WTC11 (cell line): ENCODE results near the gene PRR7. TPM values are rescaled to one million over a fixed set of nuclear protein-coding genes. Genes with fewer than 3 reads are reported as not detected.

Source experiments
- ATAC-seq: fragments of 200-7000 bp; cut with Tn5 transposase; 2 replicates; pipeline ENCODE4 v1.10.0; 2021; ENCODE audit warnings: mild to moderate bottlenecking, moderate library complexity
- CTCF ChIA-PET: fragments of 300-600 bp; sonication (Branson Sonifier 250); formaldehyde crosslinking; loops from one replicate; lab custom pipeline; 2021; ENCODE audit warnings: antibody characterized with exemption; lab: Charles Lee
- POLR2A ChIA-PET: fragments of 350-600 bp; sonication (Branson Sonifier 250); formaldehyde crosslinking; loops from one replicate; lab custom pipeline; 2021; ENCODE audit warnings: antibody characterized with exemption; lab: Charles Lee
- DNase-seq: peaks from one replicate; pipeline ENCODE4 v3.0.0; 2021; ENCODE audit warnings: low spot score
- H3K27ac Mint-ChIP-seq: 2 replicates; pipeline ENCODE4 v1.8.0; 2021; ENCODE audit warnings: mixed read lengths
- H3K27me3 Mint-ChIP-seq: 2 replicates; pipeline ENCODE4 v1.8.0; 2021; ENCODE audit warnings: low read depth, mild to moderate bottlenecking, moderate library complexity, mixed read lengths
- H3K36me3 Mint-ChIP-seq: 2 replicates; pipeline ENCODE4 v1.8.0; 2021; ENCODE audit warnings: mixed read lengths
- H3K4me1 Mint-ChIP-seq: 2 replicates; pipeline ENCODE4 v1.8.0; 2022; ENCODE audit warnings: mixed read lengths
- H3K4me3 Mint-ChIP-seq: 2 replicates; pipeline ENCODE4 v1.8.0; 2021; ENCODE audit warnings: mild to moderate bottlenecking, moderate library complexity, mixed read lengths
- H3K9me3 Mint-ChIP-seq: 2 replicates; pipeline ENCODE4 v1.8.0; 2021; ENCODE audit warnings: mixed read lengths
- AFF4 ChIP-seq: sonication (generic); formaldehyde crosslinking; IDR thresholded peaks from 2 replicates; pipeline ENCODE4 v1.8.1; 2023; ENCODE audit warnings: mild to moderate bottlenecking, missing genetic modification reagents, borderline replicate concordance
- ESRRA ChIP-seq: sonication (generic); formaldehyde crosslinking; IDR thresholded peaks from 2 replicates; pipeline ENCODE4 v1.8.1; 2022; ENCODE audit warnings: mild to moderate bottlenecking, missing genetic modification reagents, borderline replicate concordance
- GABPB1 ChIP-seq: sonication (generic); formaldehyde crosslinking; IDR thresholded peaks from 2 replicates; pipeline ENCODE4 v1.8.1; 2023; ENCODE audit warnings: mild to moderate bottlenecking, missing genetic modification reagents
- NFATC4 ChIP-seq: fragments of 250-450 bp; sonication (Bioruptor Pico); IDR thresholded peaks from 2 replicates; pipeline ENCODE4 v1.9.0; 2021; ENCODE audit warnings: mild to moderate bottlenecking
- RORB ChIP-seq: fragments of 250-450 bp; sonication (Bioruptor Pico); IDR thresholded peaks from 2 replicates; pipeline ENCODE4 v1.9.0; 2021; ENCODE audit warnings: mild to moderate bottlenecking
- SOX15 ChIP-seq: fragments of 250-450 bp; sonication (Bioruptor Pico); IDR thresholded peaks from 2 replicates; pipeline ENCODE4 v1.9.0; 2021; ENCODE audit warnings: mild to moderate bottlenecking
- ZNF671 ChIP-seq: fragments of 250-450 bp; sonication (Bioruptor Pico); IDR thresholded peaks from 2 replicates; pipeline ENCODE4 v1.8.0; 2021; ENCODE audit warnings: mild to moderate bottlenecking
- total RNA-seq: library from RNA; stranded (reverse); gene quantifications from 3 replicates; pipeline ENCODE4 v1.2.3, GENCODE V29; 2021
- TF ChIP-seq, protein P1 (sequence below): sonication (generic); formaldehyde crosslinking; IDR thresholded peaks from 2 replicates; pipeline ENCODE4 v1.8.0; 2022; ENCODE audit warnings: mild to moderate bottlenecking, missing genetic modification reagents
- TF ChIP-seq, protein P2 (sequence below): fragments of 250-450 bp; sonication (Bioruptor Pico); IDR thresholded peaks from 2 replicates; pipeline ENCODE4 v1.9.0; 2021; ENCODE audit warnings: moderate library complexity, mild to moderate bottlenecking, inconsistent platforms, borderline replicate concordance
- TF ChIP-seq, protein P3 (sequence below): fragments of 250-450 bp; sonication (Bioruptor Pico); IDR thresholded peaks from 2 replicates; pipeline ENCODE4 v1.9.0; 2021; ENCODE audit warnings: mild to moderate bottlenecking

The PRR7 gene
- total RNA-seq, 1 experiment from 2014 or later = 13.1 TPM

DNA sequence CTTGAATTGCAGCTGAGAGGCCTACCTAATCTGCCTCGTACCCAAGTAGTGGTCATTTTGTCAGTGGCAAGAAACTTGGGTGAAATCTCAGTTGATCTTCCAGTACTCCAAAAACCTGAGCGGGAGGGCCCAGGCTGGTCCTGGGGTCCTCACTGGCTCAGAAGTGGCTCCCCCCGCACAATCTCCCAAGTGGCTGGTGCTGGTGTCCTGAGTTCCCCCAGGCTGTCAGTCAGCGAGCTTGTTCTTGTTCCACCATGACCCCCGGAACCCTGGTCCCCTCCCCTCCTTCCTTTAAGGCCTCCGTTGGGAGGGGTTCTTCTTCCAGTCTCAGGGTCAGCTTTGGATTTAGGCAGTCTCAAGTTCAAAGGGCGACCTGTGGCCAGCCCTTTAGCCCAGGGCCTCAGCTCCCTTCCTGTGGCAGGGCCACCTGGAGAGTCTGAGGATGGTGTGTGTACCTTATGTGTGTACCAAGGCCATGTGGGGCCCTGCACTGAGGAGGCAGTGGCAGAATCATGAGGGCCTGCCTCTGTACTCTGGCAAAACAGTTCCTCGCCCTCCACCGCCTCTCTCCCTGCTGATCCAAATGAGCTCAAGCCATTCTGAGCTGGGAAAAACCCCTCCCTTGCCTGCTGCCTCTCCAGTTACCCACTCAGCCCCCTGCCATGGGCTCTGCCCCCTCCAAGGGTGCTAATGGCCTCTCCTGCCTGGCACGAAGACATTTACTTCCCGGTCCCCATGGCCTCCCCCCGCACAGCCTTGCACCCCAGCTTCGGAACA, 31.3 kb downstream of the PRR7 start (continued):
- TF ChIP-seq AFF4 (CRISPR knock-in tag) = no peak
- TF ChIP-seq, all 79 proteins: peak for 0

GRCh38 chr5:177478711-177479646, 32.4 kb downstream of the PRR7 start:
- no peak for TF ChIP-seq SOX15 (CRISPR knock-in tag)
- TF ChIP-seq GABPB1 (CRISPR knock-in tag) = peak; percentile 82
- TF ChIP-seq, protein P1, sequence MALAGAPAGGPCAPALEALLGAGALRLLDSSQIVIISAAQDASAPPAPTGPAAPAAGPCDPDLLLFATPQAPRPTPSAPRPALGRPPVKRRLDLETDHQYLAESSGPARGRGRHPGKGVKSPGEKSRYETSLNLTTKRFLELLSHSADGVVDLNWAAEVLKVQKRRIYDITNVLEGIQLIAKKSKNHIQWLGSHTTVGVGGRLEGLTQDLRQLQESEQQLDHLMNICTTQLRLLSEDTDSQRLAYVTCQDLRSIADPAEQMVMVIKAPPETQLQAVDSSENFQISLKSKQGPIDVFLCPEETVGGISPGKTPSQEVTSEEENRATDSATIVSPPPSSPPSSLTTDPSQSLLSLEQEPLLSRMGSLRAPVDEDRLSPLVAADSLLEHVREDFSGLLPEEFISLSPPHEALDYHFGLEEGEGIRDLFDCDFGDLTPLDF (CRISPR knock-in tag) = no peak
- TF ChIP-seq NFATC4 = 0 out of 2 replicates have a peak, but pooled peaks have one; percentile 35
- TF ChIP-seq, protein P2, sequence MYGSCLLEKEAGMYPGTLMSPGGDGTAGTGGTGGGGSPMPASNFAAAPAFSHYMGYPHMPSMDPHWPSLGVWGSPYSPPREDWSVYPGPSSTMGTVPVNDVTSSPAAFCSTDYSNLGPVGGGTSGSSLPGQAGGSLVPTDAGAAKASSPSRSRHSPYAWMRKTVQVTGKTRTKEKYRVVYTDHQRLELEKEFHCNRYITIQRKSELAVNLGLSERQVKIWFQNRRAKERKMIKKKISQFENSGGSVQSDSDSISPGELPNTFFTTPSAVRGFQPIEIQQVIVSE = peak; percentile 21; the same call in 1 of the 2 replicates
- CTCF ChIA-PET = interaction anchor here (0.9 to 16.7 kb wide), 7 partner anchors 14 to 169 kb away, joined by 3 to 230 read pairs (median 13); partner anchors contain the start of gene PDLIM7

GRCh38 chr5:177479774-177480173, 33.2 kb downstream of the PRR7 start:
- DNase-seq = no peak
- Mint-ChIP-seq H3K4me1 (peaks cover 19% of the 10 kb centered on the region), H3K4me3 (no peak overlapping the region), H3K27ac (peak overlapping the region; percentile 63), H3K36me3 (peaks cover 15% of the 10 kb centered on the region), H3K27me3 (no peaks in the 10 kb centered on the region), H3K9me3 (no peaks in the 10 kb centered on the region)
- CTCF ChIA-PET = interaction anchor here (16.7 kb wide), 1 partner anchor 14 kb away, joined by 230 read pairs; the partner anchor contains the start of gene PDLIM7
- 0 out of 2 replicates have a peak, but pooled peaks have one; percentile 15 for TF ChIP-seq ZNF671 (CRISPR knock-in tag)
- no peak for TF ChIP-seq RORB
- POLR2A ChIA-PET = interaction anchor here (0.7 to 5.9 kb wide), 3 partner anchors 14 to 109 kb away, joined by 3 to 43 read pairs (median 10); partner anchors contain the start of gene PDLIM7
- no peak for ATAC-seq

More at GRCh38 chr5:177478711-177479646, 32.4 kb downstream of the PRR7 start:
- Mint-ChIP-seq H3K36me3 (peaks cover 7% of the 10 kb centered on the region; the same call in 1 of the 2 replicates), H3K4me3 (no peak overlapping the region), H3K27me3 (no peaks in the 10 kb centered on the region), H3K9me3 (no peaks in the 10 kb centered on the region), H3K4me1 (peaks cover 27% of the 10 kb centered on the region), H3K27ac (peak overlapping the region; percentile 57; the same call in 1 of the 2 replicates)
- DNase-seq (no peak), ATAC-seq (no peak)
- POLR2A ChIA-PET = interaction anchor here (0.9 to 5.9 kb wide), 4 partner anchors 14 to 24 kb away, joined by 8 to 43 read pairs (median 10); partner anchors contain the start of gene PDLIM7

GRCh38 chr5:177482359-177482795, 35.8 kb downstream of the PRR7 start:
- no peaks in the 10 kb centered on the region for H3K4me1 Mint-ChIP-seq
- peak; percentile 5; the same call in 1 of the 2 replicates for ATAC-seq
- H3K27ac Mint-ChIP-seq = no peak overlapping the region
- no peaks in the 10 kb centered on the region for H3K27me3 Mint-ChIP-seq
- CTCF ChIA-PET = interaction anchor here (16.7 kb wide), 1 partner anchor 11 kb away, joined by 230 read pairs; the partner anchor contains the start of gene PDLIM7
- H3K9me3 Mint-ChIP-seq = no peaks in the 10 kb centered on the region
- POLR2A ChIA-PET = interaction anchor here (0.6 kb wide), 1 partner anchor 93 kb away, joined by 5 read pairs; no protein-coding TSS in a partner anchor
- no peak for TF ChIP-seq ZNF671 (CRISPR knock-in tag)
- no peak for TF ChIP-seq ESRRA
- TF ChIP-seq, protein P3, sequence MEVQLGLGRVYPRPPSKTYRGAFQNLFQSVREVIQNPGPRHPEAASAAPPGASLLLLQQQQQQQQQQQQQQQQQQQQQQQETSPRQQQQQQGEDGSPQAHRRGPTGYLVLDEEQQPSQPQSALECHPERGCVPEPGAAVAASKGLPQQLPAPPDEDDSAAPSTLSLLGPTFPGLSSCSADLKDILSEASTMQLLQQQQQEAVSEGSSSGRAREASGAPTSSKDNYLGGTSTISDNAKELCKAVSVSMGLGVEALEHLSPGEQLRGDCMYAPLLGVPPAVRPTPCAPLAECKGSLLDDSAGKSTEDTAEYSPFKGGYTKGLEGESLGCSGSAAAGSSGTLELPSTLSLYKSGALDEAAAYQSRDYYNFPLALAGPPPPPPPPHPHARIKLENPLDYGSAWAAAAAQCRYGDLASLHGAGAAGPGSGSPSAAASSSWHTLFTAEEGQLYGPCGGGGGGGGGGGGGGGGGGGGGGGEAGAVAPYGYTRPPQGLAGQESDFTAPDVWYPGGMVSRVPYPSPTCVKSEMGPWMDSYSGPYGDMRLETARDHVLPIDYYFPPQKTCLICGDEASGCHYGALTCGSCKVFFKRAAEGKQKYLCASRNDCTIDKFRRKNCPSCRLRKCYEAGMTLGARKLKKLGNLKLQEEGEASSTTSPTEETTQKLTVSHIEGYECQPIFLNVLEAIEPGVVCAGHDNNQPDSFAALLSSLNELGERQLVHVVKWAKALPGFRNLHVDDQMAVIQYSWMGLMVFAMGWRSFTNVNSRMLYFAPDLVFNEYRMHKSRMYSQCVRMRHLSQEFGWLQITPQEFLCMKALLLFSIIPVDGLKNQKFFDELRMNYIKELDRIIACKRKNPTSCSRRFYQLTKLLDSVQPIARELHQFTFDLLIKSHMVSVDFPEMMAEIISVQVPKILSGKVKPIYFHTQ (CRISPR knock-in tag) = 0 out of 2 replicates have a peak, but pooled peaks have one; percentile 55
- TF ChIP-seq, all 79 proteins: peak for 1
- peaks cover 32% of the 10 kb centered on the region for H3K36me3 Mint-ChIP-seq
- no peak for DNase-seq
- no peak overlapping the region for H3K4me3 Mint-ChIP-seq
